HTERT RPE-1 (cell line): ENCODE data around the gene ASF1B.

Experiments used
- in situ Hi-C: fragments of 300-500 bp; cut with MboI; formaldehyde crosslinking; loops from 4 replicates; pipeline ENCODE4 v1.14.3; 2020; ENCODE audit warnings: low sequenced_read_pairs

Gene ASF1B

DNA sequence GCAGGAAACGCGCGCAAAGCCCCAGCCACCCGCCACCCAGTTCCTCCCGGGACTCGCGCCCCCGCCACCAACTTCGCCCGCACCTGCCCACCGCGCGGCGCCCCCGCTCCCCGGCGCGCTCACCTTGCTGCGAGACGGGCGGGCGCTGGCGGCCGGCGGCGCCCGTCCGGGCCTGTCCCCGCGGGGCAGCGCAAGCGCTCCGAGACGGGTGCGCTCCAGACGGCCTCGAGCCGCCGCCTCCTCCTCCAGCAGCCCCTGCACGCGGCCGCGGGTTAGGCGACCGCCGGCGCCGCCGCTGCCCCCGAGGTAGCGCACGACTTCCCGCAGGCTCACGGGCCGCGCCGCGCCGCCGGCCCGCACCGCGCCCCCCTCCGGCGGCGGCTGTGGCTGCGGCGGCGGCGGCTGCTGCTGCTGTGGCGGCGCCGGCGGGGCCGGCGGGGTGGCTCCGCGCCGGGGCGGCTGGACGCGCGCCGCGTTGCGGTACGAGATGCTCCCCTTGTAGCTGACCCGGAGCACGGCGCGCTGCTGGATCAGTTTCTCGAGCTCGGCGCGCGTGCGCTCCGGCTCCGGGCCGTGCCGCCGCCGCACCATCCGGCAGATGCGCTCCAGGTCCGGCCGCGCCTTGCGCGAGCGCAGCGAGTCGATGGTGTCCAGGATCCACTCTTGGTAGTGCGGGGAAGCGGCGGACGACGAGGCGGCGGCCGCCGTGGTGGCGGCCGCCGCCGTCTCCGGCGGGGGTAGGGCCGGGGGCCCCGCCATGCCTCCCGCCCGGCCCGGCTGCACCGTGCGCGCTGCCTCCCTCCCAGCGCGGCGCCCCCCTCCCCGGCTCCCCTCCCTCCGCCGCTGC is 46.5 kb downstream of the ASF1B start:
- in situ Hi-C loops: no loop called here

DNA sequence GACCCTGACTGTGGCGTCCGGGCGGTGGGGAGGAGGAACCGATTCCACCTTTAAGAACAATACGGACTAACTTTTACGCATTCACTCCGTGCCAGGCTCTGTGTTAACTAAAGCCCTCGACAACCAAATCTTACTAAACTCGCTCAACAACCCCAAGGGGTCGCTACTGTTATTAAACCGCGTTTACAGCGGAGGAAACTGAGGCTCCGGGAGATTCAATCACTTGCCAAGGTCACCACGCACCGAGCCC is 47.1 kb downstream of the ASF1B start:
- in situ Hi-C loops: no loop called here

DNA sequence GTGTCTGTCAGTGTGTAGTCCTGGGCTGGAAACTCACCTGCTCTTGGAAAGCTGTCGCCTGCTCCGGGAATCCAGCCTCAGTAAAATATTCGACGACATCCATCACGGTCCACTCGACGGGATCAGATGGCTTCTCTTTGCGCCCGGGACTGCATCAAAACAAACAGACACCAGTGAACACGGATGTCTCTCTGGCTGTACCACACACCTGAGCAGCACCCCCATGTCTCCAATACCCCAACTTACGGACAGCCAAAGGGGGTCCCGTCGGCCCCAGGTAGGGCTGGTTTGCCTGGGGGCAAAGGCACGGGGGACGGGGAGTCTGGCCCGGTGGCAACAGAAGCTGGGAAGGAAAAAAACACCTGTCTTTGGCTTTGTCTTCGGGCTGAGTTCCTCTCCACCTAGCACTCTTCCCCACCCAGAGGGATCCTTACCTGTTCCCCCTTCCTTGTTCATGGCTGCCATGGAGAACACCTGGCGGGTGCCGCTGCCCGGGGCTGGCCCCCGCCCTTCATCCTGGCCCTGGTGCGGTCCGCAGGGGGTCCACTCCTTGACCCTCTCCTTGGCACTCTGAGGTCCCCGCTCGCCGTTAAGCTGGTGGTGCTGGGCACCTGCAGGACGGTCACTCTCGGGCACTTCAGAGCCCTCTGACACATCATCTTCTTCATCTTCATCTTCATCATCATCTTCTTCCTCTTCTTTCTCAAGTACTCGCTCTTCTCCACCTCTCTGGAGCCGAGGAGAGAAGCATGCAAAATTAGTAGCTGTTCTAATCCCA is 47.6 kb downstream of the ASF1B start:
- in situ Hi-C loops: no loop called here

DNA sequence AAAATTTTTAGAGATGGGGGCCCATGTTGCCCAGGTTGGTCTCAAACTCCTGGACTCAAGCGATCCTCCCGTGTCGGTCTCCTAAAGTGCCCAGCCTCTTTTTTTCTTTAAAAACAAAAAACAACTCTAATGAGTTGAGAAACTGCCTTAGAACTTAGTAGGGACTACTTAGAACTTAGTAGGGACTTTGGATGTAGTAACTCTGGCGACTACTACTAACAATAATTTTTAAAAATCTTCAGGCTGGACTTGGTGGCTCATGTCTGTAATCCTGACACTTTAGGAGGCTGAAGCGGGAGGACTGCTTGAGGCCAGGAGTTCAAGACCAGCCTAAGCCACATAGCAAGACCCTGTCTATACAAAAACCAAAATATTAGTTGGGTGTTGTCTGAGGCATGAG is 50.3 kb downstream of the ASF1B start:
- in situ Hi-C loops: no loop called here

DNA sequence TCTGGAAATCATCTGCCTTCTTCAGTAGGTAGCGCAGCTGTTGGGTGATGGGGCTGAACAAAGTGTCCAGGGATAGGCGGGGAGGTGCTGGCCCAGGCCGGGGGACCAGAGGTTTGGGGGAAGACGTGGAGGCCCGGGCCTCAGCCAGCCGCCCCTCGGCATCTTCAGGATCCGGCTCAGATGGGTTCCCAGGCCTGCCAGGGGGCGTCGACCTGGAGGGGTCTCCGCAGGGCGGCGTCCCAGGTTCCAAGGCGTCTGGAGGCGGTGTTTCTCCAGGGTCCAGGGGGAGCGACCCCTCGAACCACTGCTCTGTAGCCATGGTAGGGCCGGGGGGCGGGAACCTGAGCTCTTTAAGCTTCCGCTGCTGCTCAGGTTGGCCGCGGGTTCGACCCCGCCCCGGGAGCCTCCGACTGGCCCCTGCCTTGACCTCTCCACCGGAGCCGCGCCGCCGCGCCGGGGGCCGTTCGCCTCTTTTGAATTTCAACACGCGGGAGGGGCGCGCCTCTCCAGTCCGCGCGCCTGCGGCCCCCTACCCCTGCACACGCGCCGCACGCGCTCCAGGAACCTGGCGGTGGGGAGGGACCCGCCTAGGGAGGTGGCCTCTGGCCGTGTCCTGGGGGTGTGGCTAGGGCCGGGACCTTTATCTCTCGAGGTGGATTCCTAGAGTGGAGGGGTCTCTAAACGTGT is 50.9 kb downstream of the ASF1B start, which contains the start of gene C19orf67:
Gene C19orf67, minus strand, starts transcription at position 475 of the 687 bp plus-strand sequence. Its CDS starts 156 bp downstream, at position 319.
- in situ Hi-C loops: no loop called here

DNA sequence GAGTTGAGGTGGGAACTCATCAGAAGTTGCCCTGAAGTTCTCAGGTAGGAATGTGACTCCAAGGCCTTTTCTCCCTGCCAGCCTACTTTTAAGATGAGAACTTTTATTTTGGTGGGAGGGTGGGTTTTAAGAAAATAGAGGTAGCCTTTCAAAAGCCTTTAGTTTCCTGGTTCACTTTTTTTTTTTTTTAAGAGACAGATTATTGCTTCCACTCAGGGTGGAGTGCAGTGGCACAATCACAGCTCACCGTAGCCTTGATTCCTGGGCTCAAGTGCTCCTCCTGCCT is 53.8 kb downstream of the ASF1B start:
- in situ Hi-C loops: no loop called here

DNA sequence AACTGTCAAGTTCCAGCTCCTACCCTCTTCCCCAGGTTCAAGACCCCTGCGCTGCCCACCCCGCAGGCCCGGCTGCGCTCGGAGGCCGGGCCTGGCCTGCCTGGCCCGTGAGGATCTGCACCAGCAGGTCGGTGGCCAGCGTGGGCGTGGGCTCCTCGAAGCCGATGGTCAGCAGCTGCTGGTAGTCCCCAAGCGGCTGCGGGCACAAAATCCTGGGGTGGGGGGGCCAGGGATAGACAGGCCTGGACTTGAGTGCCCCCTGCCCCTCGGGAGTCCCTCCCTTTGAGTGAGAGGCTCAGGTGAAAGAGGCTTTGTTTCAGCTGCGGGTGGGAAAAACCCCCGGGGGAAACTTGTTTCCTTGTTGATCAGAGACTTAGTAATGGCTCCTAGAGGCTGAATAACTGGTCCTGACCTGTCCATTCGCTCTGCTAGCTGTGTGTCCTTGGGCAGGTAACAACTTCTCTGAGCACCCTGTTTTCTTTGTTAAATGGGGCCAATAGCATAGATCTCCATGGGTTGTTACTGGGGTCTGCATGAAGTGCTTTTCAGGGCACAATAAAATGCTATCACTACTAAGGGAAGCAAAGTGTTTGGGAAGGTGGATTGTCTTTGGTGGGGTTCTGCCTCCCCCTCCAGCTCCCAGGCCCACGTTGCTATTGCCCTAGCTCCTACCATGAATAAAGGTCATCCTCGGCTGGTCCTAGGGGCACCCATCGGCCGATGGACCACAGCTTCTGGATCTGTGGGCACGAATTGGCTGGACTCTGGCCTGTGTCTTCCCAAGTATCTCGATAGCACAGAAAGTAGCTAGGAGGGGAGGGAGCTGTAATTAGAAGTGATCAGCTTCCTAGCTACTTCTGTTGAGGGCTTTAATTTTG is 54.4 kb downstream of the ASF1B start:
- in situ Hi-C loops: no loop called here

DNA sequence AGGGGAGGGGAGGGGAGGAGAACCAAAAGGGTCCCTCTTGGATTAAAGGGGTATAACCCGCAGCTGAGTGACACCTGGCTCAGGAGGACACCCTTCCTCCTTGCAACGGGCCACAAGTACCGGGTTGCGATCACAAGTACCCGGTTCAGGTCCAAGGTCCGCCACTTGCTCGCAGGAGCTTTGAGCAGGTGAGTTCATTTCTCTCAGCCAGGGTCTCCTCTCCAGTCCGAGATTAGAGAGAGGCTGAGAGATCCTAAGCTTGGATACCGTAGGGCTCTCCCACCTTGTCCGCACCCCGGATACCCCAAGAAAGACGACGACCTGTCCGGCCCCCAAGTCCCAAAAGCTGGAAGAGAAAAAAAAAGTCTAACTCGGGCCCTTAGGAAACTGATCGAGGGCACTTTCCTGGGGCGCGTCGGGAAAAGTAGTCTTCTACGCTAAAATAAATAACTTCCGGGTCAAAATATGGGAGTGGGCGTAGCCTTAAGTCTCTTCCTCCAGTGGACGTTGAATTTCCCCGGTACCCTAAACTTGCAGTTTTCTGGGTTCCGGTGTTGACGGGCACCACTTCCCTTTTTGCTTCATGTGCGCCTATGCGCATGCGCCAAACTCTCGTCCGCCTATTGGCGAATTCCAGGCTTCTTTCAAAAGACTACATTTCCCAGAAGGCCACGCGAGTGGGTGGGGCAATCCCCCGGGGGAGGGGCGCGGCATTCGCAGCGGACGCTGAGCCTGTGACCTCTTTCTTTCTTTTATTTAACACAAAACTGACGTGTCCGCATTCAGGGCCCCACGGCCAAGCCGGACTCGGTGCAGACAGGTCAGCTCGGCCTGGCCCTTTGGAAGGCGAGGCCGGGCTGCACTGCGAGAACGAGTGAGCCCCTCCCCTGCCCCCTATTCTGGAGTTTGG is 55.2 kb downstream of the ASF1B start:
- in situ Hi-C loops: no loop called here

DNA sequence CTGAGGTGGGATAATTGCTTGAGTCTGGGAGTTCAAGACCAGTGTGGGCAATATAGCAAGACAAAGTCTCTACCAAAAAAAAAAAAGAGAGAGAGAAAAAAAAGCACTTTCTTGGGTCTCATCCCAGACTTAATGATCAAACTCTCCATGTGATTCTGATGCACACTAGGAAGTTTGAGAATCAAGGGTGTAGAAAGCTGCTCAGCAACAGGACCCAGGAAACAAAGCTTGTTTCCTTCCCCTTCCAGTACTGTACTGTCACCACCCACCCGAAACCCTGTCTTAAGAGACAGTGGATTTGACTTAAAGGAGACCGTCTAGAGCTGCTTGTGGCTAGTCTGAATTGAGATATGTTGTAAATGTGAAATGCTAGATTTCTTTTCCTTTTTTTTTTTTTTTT is 58.0 kb downstream of the ASF1B start:
- in situ Hi-C loops: no loop called here

DNA sequence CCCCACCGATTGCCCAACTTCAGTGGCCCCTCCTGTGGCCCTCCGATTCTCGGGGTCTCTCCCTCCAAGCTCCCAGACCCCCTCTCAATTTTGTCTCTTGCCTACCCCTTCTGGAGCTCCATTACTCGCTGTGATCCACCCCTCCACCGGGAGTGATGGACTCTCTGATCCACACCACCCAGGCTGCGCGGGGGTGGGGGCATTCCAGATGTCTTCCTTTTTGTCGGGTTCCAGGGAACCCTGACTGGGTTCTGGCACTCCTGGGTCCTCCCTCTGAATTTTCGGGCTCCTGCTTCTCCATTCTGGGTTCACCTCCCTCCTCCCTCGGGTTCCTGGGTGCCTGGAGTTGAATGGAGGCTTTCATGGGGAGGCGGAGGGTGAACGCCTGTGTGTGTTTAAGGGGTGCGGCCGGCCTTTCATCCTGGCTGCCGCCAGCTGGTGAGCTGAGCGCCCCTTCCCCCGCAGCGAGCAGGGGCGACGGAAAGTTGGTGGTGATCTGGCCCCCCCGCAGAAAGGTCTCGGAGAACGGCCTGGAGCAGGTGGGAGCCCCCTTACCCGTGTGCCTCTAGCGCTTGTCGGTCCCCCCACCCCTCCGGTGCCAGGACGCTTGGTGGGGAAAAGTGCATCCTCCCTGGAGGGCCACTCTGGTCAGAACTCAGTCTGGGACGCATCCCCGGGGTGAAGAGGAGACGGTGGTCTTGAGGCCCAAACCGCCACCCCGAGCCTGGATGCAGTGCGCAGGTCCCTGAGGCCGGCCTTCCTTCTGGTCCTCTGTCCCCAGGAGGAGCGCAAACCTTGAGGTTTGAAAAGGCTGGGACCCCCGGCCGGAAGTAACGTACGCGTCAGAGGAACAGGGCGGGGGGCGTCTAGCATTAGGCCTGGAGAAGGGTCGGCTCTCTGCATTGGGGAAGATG is 62.2 kb downstream of the ASF1B start:
- in situ Hi-C loops: no loop called here

DNA sequence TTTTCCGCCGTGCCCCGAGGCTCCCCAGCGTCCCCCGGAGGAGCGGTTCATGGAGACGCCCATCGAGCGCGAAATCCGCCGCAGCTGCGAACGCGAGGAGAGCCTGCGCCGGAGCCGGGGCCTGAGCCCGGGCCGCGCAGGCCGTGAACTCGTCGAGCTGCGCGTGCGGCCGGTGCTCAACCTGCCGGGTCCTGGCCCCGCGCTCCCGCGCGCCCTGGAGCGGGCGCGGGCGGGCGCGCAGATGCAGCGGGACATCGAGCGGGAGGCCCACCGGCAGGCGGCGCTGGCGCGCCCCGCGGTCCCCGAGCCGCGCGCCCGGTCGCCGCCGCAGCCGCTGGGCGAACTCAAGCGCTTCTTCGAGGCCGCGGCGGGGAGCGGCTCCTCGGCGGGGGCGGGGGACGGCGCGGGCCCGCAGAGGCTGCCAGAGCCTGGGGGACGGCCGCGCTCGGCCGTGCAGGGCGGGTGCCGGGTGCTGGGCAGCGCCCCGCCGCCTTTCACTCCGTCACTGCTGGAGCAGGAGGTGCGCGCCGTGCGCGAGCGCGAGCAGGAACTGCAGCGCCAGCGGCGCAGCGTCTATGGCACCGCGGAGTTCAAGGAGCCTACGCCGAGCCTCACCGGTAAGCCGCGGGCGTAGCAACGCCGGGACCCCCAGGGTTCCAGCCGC is 63.0 kb downstream of the ASF1B start:
- in situ Hi-C loops: no loop called here

DNA sequence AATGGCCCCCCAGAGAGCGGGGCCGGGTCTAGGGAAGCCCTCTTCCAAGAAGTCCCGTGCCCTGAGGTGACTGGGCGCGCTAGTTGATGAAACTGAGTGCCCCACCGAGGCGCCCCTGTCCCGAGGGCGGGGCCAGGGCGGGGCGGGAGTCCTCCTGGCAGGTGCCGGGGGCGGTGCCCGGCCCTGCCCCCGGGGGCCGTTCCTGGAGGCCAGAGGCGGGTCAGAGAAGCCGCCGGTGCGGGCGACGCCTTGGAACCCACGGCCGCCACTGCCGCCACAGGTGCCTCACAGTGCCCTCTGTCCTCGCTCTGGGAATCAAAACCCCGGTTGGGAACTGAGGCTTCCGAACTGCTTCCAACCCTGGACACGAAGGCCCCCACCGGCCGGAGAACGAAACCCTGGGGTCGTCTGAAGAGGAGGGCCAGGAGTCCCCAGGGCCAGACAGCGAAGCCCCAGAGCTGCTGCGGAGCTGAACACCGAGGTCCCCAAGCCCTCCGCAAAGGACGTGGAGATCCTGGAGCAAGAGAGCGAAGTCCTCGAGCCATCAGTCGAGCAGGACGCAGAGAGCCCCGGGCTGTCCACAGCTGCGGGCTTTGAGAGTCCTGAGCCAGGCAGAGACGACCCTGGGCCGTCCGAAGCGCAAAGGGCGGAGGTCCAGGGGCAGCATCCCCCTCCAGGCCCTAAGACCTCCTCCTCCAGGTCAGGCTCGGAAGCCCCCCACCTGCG is 63.7 kb downstream of the ASF1B start, which contains the start of gene MISP3:
Gene MISP3, plus strand, starts transcription at position 252 of the 726 bp plus-strand sequence. CDS start 524 bp downstream, outside the sequence.
- in situ Hi-C loops: no loop called here

DNA sequence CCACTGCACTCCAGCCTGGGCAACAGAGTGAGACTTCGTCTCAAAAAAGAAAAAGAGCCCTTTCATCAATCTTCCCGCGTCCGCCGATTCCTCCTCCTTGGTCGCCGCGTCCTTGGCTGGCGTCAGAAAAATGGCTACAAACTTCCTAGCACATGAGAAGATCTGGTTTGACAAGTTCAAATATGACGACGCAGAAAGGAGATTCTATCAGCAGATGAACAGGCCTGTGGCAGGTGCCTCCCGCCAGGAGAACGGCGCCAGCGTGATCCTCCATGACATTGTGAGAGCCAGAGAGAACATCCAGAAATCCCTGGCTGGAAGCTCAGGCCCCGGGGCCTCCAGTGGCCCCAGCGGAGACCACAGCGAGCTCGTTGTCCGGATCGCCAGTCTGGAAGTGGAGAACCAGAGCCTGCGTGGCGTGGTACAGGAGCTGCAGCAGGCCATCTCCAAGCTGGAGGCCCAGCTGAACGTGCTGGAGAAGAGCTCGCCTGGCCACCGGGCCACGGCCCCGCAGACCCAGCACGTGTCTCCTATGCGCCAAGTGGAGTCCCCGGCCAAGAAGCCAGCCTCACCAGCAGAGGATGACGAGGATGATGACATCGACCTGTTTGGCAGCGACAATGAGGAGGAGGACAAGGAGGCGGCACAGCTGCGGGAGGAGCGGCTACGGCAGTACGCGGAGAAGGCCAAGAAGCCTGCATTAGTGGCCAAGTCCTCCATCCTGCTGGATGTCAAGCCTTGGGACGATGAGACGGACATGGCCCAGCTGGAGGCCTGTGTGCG is 65.9 kb downstream of the ASF1B start:
- in situ Hi-C loops: no loop called here
